ENCODE data around the gene TFIP11.

The TFIP11 gene

DNA sequence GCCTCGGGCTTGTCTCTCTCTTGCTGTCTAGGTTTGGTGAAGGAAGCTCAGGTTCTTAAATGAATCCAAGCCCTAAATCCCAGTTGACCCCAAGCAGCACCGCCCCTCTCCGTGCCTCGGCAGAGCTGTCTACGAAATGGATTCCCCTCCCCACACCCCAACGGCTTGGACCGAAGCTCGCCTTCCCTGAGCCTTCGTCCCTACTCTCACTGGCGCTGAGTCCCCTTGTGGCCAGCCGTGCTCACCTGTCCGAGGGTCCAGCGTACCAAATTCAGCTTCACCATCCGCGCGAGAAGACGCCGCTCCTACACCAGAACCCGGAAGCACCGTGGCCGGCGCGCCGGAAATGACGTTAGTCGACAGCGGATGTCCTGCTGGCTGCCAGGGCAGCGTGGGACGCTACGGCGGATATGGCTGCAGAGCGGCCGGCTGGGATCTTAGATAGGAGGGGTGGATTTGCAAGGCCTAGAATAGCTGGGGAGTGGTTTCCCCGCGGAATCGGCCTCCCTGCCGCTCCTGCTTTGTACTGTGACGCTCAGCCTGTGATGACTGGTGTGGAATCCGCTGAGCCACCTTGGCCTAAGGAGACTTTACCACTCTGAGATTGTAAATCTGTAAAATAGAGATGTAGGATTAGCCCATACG is at the start of gene TFIP11:
TSS of gene TFIP11 (minus strand) at position 325 of the 645 bp plus-strand sequence. CDS start 2,201 bp downstream, outside the sequence.
- DNase-seq (ENCODE audit: low read depth in 2 of 2), result peak; percentile 80 to 82

DNA sequence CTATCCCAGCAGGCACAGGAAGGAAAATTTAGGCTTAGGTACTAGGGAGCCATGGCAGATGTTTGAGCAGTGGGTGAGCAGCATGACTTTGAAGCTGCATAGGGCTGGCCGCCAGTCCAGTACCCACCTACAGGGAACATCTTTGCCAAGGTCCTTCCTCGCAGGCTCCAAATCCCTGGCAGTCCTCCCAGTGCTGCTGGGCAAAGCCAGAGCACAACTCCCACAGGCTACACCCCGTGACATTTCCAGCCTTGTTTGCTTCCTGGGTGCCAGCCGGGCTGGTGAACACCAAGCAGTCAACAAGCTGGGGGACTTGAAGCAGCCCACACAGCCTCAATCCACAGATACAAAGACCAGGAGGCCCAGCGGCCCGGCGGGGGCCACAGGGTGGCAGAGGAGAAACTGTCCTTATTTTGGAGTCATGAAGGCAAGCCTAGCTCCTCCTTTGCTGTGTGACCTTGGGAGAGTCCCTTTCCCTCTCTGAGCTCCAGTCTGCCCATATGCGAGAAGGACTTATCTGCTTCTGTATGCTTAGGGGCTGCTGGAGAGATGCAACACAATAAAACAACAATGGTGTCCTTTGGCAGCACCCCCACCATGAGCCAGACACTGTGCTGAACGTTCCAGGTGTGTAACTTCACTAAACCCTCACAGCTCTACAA is 49.6 kb upstream of the TFIP11 start:
- no peak for DNase-seq (ENCODE audit: low read depth in 2 of 2)

DNA sequence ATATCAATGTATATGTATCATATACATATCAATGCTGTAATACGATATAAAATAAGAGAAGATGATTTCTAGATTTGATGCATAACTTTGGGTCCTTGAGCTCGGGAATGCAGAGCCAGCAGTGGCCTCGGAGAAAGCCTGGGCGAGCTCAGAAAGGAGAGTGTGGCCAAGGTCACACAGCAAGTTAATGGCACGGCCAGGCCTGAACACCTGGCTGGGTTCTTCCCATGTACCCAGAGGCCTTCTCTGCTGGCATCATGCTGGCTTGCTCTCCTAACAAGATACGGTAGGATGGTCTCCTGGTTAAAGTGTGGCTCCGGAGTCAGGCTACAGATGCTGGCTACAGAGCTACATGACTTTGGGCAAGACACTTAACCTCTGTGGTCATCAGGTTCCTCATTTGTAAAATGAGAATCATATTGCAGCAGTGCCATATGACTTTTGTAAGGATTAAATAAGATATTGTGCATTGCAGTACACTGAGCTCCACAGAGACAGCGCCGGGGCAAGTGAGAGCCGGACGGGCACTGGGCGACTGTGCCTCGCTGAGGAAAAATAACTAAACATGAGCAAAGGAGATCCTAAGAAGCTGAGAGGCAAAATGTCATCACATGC is 47.8 kb upstream of the TFIP11 start:
- no peak for DNase-seq (ENCODE audit: low read depth in 2 of 2)

DNA sequence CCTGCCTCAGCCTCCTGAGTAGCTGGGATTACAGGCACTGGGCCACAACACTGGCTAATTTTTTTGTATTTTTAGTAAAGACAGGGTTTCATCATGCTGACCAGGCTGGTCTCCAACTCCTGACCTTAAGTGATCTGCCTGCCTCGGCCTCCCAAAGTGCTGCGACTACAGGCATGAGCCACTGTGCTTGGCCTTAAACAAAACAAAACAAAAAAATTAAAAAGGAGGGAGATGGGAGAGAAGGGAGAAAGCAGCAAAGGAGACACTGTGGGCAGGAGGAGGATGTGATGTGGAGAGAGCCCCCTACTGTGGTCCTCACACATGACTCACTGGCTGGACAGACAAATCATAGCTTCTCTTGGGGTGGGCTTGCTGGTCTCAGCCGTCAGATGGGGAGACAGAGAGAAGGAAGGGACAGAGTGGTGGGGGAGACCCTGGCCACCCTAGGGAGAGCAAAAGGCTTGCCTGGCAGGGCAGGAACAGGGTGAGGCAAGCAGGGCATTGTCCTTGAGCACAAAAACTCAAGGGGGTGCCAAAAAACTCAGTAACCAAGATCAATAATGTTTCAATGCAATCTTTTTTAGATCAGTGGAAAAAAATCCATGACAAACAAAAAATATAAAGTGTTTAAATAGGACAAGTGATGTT is 46.1 kb upstream of the TFIP11 start:
- no peak for DNase-seq (ENCODE audit: low read depth in 2 of 2)

DNA sequence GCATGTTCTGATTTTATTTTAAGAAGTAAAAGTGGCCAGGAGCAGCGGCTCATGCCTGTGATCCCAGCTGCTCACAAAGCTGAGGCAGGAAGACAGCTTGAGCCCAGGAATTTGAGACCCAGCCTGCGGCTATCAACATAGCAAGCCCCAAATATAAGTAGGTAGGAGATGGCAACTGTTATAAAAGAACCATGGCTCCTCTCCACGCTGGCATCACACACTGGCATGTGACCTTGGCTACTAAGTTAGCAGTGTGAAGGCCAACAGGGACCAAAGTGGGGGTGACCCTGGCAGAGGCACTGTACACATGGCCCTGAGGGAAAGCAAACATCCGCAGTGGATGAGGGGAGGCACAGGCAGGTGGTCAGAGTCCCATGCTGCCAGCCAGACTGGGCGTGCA is 44.6 kb upstream of the TFIP11 start:
- DNase-seq (ENCODE audit: low read depth in 2 of 2), result no peak

DNA sequence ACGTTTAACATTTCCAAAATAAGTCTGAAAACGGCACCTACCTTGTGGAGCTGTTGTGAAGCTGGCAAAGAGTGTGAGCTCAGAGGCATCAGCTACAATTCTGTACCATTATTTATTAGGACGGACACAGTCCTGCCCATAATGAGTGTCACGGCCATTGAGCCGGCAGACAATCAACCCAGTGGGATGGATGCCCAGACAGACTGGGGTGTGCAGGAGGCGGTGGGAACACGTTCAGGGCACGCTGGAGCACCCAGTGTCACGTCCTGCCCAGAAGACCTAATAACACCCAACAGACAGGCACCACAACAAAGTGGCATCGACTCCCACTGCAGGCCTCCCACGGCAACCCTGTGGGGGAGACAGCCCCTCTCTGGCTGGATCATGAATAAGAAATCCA is 43.2 kb upstream of the TFIP11 start:
- DNase-seq (ENCODE audit: low read depth in 2 of 2), result no peak

DNA sequence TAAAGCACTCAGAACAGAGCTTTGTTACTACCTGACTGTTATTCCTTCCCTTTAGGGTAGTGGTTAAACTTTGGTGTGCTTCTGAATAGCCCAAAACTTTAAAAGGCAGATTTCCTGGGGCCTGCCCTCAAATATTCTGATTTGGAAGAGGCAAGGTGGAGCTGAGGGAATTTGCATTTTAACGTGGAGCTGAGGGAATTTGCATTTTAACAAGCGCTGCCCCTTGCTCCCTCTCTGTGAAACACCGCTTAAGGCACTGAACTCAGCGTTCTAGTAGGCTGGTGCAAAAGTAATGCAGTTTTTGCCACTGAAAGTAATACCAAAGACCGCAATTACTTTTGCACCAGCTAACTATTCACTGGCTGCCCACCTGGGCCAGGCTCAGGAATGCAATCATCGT is 42.7 kb upstream of the TFIP11 start:
- no peak for DNase-seq (ENCODE audit: low read depth in 2 of 2)

DNA sequence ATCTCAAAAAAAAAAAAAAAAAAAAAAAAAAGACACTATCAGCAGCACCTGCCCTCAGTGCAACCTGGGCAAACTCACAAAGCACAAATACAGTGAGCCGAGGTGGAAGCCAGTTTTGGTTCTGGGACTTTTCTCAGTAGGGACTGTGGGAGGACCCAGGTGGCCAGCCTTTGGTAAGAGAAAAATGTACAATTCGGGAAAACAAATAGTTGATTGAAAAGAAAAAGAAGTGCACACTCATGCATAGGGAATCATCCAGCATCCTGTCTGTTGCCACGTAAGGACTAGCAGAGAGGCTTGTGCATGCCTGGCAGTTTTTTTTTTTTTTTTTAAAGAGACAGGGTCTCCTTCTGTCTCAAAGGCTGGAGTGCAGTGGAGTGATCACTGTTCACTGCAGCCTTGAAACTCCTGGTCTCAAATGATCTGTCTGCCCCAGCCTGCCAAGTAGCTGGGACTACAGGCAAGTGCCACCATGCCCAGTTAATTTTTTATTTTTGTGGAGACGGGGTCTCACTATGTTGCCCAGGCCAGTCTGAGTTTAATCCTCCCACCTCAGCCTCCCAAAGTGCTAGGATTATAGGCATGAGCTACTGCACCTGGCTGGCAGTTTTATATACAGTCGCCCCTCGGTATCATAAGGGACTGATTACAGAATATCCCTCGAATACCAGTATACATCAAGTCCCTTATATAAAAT is 40.9 kb upstream of the TFIP11 start:
- no peak for DNase-seq (ENCODE audit: low read depth in 2 of 2)

DNA sequence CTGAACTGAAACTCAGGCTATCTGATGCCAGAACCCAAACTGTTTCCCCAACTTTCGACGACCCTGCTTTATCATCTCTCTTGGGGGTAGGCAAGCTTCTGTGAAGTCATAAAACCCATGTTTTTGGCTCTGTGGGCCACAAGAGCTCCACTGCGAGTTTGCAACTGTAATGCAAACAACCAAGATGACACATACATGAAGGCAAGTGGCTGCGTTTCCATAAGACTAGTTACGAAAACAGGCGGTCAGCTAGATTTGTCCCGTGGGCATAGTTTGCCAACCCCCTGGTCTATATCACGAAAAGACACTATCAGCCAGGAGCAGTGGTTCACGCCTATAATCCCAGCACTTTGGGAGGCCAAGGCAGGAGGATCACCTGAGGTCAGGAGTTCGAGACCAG is 40.2 kb upstream of the TFIP11 start:
- no peak for DNase-seq (ENCODE audit: low read depth in 2 of 2)

DNA sequence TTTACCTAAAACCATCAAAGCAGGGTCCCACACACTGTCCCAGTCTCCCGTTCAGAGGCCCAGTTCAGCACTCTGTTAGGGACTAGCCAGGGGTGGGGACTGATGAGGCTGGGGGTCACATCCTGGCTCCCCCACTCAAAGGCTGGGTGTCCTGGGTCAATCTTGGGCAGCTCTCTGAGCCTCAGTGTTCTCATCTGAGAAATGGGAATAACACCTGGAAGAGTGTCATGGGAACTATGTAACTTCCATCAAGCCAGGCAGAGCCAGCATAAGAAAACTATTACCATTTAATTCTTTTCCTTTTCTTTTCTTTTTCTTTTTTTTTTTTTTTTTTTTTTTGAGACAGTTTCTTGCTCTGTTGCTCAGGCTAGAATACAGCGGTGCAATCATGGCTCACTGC is 39.3 kb upstream of the TFIP11 start:
- no peak for DNase-seq (ENCODE audit: low read depth in 2 of 2)

DNA sequence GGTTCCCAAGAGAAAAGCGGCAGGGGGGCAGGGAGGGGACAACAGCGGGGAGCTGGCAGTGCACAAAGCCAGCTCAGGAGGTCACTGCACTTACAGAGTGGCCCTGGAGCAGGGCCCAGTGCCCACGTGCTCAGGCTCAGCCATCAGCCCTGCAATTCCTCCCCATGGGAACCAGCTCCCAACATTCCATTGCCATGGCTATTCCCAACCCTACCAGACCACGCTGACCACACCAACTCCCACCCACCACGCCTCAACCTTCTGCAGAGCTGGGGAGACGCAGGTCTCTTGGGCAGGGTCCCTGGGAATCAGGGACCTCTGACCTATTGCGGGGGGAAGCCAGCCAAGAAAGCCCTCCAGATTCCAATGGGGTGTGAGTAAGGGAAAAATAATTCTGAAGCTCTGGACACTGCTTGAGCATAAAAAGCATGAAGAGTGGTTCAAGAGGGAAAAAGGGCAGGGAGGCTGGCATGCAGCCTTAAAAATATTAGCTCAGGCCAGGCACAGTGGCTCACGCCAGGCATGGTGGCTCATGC is 38.3 kb upstream of the TFIP11 start:
- no peak for DNase-seq (ENCODE audit: low read depth in 2 of 2)

DNA sequence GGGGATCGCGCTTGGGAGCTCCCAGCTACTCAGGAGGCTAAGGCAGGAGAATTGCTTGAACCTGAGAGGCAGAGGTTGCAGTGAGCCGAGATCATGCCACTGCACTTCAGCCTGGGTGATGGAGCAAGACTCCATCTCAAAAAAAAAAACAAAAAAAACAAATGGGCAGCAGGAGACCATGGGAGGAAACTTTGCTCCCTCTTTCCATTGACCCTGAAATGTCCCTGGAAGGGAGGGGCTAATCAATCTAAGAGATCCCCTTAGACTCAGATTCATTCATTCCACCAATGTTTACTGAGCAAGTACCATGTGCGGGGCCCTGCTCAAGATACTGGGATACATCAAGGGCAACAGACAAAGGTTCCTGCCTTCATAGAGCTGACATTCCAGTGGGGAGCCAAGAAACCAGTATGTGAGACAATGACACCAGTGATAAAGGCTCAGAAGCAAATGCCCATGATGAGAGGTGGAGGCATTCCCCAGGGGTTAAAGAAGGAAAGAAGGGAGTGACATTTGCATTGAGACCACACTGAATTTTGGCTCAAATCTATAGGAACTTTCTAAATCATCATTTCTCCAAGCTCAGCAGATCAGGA is 37.7 kb upstream of the TFIP11 start:
- no peak for DNase-seq (ENCODE audit: low read depth in 2 of 2)

DNA sequence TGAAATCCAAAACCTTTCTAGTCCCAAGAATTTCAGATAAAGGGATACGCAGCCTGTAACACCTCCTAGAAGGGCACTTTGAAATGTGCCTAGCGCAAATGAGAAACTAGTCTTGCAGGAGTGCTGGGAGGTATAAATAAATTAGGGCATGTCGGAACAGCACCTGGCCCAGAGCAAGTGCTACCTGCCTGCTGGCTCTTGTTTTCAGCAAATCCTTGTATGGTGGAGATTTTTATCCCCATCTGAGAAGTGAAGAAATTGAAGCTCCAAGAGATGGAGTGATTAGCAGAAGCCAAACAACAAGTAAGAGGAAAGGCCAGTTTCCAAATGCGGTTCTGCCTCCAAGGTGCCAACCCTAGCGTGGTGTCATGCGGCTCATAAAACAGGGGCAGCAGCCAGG is 36.7 kb upstream of the TFIP11 start:
- DNase-seq (ENCODE audit: low read depth in 2 of 2), result no peak

DNA sequence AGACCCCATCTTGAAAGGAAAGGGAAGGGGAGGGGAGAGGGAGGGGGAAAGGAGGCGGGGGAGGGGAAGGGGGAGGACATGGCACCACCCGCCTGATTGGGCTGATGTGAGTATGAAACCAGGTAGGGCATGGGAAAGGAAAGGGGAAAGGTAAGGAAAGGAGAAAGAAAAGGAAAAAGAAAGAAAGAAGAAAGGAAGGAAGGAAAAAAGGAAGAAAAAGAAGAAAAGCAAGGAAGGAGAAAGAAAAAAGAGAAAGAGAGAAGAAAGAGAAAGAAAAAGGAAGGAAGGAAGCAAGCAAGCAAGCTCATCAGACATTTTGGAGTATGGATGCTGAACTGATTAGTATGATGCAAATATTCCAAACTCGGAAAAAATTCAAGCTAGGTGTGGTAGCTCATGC is 36.0 kb upstream of the TFIP11 start:
- no peak for DNase-seq (ENCODE audit: low read depth in 2 of 2)

DNA sequence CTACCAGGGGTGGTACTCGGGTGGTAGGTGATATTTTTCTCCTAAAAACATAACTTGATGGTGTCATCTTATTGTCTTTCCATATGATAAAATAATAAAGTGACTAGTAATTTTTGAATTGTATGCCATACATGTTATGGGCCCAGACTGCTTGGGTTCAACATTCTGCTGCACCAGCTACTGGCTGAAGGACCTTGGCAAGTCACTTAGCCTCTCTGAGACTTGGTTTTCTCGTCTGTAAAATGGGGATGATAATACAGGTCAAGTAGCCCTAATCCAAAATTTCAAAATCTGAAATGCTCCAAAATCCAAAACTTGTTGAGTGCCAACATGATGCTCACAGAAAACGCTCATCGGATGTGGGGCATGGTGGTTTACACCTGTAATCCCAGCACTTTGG is 35.6 kb upstream of the TFIP11 start:
- DNase-seq (ENCODE audit: low read depth in 2 of 2), result no peak

DNA sequence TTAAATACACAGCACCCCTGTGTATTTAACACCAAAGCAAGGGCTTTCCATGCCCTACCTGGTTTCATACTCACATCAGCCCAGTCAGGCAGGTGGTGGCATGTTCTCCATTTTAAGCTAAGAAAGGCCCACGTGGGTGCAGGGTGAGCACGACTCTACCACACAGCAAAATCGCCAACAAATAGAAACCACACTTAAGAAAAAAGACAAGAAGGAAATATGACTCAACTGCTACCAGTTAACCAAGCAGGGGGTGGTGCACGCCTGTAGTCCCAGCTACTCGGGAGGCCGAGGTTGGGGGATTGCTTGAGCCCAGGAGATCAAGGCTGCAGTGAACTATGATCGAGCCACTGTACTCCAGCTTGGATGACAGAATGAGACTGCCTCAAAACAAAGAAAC is 35.2 kb upstream of the TFIP11 start:
- DNase-seq (ENCODE audit: low read depth in 2 of 2), result no peak

DNA sequence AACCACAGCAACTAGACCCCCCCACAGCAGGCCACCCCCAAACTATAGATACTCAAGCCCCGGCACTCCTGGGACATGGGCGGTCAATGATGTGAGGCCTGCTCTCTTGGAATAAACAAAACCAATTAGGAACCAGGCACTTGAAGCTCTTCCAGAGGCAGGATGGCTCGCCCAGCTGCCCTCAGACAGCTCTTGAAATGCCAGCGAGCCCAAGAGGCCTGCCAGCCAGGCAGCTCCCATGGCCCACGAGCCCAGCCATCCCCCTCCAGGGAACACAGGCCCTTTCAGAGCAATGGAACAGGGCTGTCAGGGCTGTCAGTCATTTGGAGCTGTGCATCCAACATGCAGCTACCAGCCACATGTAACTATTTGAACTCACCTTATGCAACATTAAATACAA is 34.0 kb upstream of the TFIP11 start:
- DNase-seq (ENCODE audit: low read depth in 2 of 2), result no peak

DNA sequence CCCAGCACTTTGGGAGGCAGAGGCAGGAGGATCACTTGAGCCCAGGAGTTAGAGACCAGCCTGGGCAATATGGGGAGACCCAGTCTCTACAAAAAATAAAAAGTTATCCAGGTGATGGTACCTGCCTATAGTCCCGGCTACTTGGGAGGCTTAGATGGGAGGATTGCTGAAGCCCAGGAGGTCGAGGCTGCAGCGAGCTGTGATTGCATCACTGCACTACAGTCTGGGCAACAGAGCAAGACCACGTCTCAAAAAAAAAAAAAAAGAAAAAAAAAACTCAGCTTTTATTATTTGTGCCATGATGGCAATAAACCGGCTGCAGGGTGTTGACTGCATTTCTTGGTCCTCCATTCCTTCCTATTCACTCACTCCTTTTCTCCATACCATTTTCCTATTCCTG is 33.6 kb upstream of the TFIP11 start:
- no peak for DNase-seq (ENCODE audit: low read depth in 2 of 2)

DNA sequence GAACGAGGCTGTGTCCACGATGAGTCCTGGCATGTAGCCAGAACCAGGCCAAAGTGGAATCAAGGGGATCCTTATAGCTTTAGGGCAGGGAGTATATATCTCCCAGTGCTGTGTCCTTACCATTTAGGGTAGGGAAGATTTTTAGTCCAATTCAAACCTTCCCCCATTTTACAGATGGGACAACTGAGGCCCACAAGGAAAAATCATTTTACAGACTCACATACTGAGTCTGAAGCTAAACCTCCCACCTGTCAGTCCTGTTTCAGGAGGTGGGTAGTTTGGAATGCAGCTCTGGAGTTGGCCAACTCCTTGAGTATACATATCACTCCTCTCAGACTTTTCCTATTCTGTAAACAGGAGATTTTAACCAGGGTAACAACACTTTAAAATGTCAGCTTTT is 33.1 kb upstream of the TFIP11 start:
- no peak for DNase-seq (ENCODE audit: low read depth in 2 of 2)

DNA sequence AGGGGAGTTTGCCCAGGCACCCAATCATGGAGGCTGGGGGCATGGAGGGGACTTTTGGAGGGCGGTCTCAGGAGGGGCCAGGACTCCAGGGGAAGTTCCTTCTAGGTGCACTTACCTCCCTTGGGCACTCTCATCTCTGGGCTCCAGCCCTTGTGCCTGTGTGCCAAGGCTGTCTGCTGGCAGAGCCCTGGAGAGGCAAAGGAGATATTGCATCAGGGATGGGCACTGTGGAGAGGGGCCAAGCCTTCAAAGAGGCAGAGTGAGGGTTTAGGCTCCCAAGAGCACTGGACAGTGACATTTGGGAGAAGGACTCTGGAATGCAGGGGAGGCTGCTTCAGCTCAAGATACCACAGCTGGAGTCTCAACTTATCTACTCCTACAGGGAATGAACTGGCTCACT is 32.2 kb upstream of the TFIP11 start:
- no peak for DNase-seq (ENCODE audit: low read depth in 2 of 2)

DNA sequence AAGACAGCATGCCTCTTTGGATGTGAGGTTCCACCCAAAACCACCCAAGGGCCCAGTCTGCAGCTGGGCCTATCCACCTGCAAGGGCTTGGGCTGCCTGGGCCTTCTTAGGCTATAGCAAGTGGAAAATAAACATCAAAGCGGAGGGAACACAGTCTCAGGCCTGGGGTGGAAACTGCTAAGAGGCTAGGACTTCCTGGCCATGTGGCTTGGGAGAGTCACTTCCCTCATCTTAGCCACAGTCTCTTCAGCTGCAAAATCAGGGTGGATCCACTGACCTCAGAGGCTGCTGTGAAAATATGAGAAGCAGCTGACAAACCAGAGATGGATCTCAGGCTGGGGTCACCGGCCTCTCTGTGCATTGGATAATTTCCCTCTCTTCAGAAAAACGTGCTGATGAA is 30.6 kb upstream of the TFIP11 start:
- DNase-seq (ENCODE audit: low read depth in 2 of 2), result no peak
